Left forelimb (tissue), 1 donor: ENCODE results near the gene ABCB9.
"Not testable (repeated sequence)": the region's sequence is repeated elsewhere in the genome, so short reads cannot be mapped to it uniquely, and the experiment has no call there.

Experiments
- DNase-seq: peaks from one replicate; pipeline ENCODE4 v3.0.0-alpha.2; 2018; ENCODE audit warnings: low spot score

The ABCB9 gene

DNA sequence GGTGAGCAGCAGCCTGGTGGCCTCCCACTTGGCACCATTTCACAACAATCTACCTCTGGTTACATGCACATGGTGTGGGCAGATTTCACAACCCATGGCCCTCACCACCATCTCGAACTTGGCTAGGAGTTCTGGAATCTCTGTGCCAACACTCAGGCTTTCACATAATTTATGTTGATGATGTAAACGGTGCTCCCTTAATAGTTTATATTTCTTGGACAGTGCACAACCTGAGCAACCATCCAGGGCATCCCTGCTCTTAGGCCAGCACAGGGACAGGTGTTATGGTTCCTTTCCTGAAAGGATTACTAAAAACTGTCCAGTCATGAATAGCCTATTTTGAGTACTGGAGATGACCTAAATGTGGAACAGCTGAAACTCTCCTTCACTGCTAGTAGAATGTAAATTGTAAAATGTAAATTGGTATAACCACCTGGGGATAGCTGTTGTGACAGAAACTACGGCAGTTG lies 28.6 kb downstream of the ABCB9 start:
- no peak for DNase-seq

DNA sequence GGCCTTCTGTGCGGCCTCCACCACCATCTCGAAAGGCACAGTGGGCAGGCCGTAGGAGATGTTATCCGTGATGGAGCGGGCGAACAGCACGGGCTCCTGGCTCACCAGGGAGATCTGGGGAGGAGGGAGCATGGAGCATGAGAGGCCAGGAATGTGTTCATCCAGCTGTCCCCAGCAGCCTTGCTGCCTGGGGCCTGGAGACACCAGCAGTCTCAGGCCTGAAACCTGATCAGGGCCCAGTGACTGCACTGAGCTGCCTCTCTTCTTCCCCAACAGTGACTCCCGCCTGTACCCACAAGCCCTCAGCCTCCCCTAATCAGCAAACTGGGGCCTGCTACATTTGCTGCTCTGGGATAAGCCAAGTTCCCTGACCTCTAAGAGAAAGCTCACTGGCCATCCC lies 30.9 kb downstream of the ABCB9 start:
- no peak for DNase-seq

DNA sequence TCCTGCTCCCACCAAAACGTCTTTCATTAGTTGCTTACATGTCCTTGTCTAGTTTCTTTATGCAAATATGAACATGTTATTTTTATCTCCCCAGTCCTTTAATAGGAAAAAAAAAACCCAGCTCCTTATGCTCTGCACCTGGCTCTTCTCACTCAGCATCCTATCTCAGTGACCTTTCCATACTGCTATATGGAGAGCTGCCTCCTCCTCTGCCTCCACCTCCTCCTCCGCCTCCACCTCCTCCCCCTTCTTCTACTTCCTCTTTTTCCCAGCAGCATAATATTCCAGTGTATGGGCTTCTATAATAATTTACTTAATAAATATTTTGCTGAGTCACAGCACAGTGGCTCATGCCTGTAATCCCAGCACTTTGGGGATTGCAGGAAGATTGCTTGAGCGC lies 31.5 kb downstream of the ABCB9 start:
- DNase-seq: no peak

DNA sequence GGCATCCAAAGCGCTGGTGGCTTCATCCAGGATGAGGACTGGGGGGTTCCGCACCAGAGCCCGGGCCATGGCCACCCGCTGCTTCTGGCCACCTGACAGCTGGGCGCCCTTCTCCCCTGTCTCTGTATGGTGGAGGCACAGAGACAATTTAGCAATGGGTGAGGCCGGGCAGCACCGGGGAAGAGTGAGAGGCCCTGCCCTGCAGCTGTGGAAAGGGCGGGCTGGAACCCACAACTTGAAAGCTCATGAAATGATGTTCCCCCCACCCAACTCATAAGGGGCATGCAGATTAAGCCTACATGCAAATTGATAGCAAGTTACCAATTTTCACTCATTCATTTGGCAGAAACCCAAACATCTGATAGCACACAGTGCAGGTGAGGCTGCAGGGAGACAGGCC lies 34.1 kb downstream of the ABCB9 start:
- no peak for DNase-seq

DNA sequence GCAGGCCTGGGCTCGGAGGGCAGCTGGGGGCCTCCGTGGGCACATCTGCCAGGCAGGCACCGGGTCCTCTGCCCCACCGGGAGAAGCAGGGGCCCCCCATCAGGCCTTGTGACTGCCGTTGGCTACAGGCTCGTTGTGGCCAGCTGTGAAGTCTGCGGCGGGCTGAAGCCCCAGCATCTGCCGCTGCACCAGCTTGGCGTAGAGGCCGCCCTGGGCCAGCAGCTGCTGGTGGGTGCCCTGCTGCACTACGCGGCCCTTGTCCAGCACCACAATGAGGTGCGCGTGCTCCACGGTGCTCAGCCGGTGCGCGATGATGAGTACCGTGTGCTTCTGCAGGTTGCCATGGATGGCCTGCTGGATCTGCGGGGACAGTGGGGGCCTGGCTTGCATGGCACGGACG lies 36.5 kb downstream of the ABCB9 start:
- DNase-seq: no peak

DNA sequence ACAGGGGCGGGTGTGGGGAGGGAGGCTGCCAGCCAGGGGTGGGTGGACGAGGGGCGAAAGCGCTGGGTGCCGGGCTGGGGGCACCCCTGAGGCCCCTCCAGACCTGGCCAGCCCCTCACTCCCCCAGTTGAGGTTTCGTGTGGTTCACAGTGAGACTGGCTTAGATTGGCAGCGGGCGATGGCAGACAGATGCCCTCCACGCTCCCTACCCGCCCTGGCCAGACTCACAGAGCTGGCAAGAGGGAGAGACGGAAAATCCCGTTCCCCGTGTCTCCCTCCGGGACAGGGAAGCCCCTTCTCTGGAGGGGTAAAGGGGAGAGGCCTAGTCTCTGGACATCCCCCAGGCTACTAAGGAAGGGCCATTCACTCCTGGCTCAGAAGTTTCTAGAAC lies 37.1 kb downstream of the ABCB9 start:
- no peak for DNase-seq

DNA sequence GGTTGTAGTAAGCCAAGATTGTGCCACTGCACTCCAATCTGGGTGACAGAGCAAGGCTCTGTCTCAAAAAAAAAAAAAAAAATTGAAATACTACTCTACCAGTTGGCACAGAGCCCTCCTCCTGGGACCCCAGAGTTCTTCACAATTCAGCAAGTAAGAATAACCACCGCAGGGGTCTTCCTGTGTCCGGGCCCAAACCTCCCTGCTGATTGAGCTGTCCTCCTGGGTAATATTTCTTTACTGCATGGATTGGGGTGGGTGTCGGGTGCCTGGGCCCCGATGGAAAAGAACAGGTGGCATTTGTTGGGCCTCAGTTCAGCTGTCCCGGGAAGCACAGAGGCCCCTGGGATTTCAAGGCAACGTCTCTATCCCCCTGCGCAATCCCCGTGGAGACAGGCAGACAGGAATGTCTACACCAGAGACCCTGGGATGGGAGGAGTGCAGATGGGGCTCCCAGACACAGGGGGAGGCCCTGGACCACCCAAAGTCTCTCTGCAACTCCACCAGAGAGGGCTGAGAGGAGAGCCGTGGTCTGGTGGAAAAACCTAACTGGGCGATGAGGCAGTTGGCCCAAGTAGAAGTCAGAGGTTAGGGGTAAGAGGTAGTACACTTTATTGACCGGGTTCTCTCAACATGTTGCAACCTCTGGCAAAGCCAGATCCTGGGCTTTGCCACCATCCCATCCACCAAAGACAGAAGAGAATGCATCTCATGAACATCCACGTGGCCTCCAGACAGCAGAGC lies 37.7 kb downstream of the ABCB9 start:
- no peak for DNase-seq

DNA sequence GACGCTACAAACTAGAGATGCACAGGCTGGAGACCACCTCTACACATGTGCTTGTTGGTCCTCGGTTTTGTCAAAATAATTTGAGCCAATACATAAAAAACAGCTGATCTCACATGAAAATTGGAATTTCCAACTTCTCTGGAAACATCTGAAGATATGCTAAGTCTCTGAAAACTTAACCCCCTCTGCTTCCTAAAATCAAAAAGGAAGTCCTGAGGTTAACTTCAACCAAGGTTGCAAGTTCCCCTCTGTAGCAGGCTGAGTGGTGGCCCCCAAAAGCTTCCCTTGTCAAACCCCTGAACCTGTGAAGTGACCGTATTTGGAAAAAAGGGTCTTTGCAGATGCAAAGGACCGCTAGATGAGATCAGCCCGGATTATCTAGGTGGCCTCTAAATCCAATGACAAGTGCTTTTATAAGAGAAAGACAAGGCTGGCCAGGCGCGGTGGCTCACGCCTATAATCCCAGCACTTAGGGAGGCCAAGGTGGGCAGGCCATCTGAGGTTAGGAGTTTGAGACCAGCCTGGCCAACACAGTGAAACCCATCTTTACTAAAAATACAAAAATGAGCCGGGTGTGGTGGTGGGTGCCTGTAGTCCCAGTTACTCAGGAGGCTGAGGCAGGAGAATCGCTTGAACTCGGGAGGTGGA lies 38.4 kb downstream of the ABCB9 start:
- DNase-seq: no peak

DNA sequence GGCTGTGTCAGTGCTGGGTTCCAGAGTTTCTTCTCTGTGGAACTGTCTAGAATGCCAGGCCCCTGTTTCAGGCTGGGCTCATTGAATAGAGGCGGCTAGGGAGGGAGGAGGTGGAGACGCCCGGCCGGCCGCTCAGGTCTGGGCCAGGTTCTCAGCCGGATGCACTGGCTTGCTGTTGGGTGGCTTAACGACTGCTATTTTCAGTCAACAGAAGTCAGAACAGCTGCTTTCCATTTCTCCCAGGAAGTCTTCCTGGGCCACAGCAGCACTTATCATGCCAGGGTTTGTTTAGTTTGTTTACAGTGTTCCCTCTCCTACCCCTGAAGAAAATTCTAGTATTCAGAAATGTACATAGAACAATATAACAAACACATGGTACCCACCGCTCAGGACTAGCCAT lies 44.3 kb downstream of the ABCB9 start:
- DNase-seq: no peak

DNA sequence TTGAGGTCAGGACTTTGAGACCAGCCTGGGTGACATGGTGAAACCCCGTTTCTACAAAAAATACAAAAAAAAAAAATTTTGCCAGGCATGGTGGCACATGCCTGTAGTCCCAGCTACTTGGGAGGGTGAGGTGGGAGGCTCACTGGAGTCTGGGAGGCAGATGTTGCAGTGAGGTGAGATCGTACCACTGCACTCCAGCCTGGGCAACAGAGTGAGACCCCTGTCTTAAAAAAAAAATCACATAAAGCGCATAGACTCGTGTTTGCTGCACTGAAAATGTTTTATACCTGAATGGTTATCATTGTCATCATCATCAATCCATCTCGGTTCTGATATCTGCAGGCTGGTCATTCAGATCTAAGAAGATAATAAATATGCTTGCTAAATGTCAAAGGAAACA lies 45.6 kb downstream of the ABCB9 start:
- DNase-seq: no peak

DNA sequence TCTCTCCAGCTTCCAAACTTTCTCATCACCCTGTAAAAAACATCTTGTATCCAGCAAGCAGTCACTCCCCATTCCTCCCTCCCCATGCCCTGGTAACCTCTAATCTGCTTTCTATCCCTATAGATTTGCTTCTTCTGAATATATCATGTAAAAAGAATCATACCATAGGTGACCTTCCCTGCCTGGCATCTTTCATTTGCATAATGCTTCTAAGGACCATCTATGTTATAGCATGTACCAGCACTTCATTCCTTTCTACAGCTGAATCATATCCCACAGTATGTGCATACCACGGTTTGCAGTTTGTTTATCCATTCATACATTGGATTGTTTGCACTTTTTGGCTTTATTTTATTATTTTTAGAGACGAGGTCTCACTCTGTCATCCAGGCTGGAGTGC lies 47.4 kb downstream of the ABCB9 start:
- DNase-seq: no peak

DNA sequence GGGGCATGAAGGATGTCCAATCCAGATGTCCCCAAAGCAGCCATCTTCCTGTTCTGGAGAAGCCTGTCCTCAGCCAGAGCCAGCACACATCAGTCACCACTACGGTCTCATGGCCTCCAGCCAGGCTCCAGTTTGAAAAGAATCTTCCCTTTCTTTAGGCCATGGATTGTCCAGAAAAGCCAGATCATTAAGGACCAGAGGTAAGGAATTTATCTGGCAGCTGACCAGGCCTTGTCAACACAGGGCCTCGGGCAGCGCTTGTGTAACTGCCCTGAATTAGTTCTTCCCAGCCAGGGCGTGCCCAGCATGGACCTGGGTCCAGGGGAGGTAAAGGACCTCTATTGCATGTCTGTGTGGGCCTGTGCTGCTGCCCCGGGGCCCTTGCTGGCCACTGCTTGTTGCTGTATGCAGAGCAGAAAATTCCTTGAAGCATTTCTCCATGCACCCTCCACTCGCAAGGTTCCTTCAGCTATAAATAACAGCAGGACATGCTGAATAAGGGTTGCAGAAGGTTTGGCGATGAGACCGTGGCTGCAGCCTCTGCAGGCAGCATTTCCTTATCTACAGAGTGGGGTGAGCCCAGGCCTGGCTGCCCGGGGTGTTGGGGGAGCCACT lies 48.6 kb downstream of the ABCB9 start:
- no peak for DNase-seq

DNA sequence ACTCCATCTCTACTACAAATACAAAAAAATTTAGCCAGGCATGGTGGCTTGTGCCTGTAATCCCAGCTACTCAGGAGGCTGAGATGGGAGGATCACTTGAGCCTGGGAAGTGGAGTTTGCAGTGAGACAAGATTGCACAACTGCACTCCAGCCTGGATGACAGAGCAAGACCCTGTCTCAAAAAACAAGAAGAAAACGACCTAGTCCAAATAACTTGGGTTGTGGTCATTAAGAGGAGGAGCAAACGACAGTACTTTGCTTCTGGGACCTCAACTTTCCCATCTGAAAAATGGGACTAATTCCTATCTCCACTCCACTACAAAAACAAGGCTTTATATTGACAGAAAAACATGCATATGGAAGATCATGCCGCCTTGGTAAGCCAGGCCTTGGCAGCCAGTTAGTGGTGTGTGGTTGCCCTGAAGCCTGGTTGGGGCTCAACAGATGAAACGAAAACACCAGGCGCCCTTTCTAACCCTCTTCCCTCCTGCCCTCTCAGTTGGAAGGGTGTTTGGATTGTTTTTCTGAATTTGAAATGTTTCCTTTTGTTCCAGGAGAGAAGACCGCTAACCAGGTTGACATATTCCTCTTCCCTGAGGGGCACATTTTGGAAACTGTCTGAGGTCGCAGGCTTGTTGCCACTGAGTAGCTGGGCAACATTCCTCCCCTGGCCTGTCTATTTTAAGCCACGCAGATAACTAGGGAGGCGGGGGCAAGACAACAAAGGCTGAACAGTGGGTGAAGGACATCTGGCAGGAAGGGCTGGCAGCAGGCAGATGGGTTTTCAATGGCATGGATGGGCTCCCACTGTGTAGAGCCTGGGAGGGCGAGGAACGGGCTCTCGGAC lies 56.6 kb downstream of the ABCB9 start:
- DNase-seq: no peak

DNA sequence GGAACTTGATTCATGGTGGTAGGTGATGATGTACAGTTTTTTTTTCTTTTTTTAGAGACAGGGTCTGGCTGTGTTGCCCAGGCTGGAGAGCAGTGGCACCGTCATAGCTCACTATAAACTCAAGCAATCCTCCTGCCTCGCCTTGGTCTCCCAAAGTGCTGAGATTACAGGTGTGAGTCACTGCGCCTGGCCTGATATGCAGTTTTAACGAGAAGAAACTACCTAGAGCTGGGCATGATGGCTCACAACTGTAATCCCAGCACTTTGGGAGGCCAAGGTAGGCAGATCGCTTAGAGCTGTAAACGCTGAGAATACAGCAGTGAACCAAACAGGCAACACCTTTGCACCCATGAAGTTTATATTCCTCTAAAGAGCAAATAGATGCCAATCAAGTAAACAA lies 57.3 kb downstream of the ABCB9 start:
- DNase-seq: no peak

DNA sequence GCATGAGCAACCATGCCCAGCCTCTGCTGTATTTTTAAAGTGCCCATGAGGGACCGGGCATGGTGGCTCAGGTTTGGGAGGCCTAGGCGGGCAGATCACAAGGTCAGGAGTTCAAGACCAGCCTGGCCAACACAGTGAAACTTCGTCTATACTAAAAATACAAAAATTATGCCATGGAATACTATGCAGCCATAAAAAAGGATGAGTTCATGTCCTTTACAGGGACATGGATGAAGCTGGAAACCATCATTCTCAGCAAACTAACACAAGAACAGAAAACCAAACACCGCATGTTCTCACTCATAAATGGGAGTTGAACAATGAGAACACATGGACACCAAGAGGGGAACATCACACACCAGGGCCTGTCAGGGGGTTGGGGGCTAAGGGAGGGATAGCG lies 61.0 kb downstream of the ABCB9 start:
- DNase-seq: not testable (repeated sequence)

DNA sequence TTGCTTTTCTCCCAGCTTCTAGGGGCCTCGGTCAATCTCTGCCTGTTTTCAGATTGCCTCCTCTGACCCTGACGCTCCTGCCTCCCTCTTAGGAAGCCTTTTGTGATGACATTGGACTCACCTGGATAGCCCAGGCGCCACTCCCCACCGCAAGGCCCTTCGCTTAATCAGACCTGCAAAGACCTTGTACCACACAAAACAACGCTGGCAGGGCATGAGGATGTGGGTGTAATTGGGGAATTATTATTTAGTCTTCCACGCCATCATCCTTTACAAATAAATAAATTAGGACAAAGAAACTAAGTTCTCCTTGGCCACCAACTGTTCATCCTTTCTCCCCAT lies 62.6 kb downstream of the ABCB9 start:
- DNase-seq: no peak

DNA sequence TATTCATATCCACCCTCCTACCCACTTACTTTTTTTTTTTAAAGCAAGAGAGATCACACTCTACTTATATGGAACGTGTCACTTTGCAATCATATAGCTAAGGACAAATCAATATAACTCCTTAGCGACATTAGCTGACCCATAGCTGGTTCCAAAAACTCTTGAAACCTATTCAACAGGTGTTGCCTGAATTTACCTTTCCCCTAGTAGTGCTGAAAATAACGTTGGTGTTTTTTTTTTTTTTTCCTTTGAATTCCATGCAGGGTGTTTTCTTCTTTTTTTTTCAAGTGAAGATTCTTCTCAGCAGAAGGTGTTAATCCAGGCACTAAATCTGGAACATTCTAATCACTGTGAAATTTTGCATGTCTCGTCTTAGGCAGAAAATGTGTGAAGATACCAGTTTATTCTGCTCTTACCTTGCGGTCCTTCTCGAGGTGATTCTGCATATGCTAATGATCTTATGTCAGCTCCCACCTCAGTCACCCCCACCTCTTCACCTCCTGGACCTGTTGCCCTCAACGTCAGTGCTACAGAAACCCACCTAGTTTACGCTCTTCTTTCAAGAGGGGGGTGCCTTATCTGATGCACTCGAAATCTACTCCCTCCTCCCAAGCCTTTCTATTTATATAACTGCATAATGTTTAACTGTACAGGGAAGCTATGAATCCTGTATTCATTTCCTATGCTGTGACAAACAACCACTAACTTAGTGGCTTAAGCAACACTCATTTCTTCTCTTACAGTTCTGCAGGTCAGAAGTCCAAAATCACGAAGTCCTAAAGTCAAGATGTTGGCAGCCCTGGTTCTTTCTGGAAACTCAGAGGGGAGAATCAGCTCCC lies 63.2 kb downstream of the ABCB9 start:
- DNase-seq: no peak

DNA sequence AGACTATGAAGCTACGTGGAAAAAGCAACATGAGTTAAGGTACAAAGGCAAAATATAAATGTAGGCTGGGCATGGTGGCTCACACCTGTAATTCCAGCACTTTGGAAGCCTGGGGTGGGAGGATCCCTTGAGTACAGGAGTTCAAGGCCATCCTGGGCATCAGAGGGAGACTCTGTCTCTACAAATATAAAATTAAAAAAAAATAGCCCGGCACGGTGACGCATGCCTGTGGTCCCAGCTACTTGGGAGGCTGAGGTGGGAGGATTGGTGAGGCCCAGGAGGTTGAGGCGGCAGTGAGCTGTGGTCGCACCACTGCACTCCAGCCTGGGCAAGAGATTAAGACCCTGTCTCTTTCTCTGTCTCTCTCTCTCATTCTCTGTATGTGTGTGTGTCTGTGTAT lies 66.4 kb downstream of the ABCB9 start:
- DNase-seq: no peak

DNA sequence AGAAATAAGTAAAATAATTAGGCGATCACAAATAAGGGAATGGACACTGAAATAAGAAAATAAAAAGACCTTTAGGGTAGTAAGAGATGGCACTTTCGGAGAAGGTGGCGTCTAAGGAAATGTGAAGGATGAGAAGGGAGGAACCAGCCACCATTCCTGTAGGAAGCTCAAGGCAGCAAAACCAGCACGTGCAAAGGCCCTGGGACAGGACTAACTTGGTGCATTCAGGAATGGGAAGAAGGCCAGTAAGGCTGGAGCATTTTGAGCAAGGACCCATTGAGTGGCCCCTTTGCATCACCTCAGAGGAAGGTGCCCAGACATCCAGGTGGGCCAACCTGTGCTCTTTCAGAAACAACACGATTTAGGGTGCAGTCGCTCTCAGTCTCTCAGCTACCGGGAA lies 69.6 kb downstream of the ABCB9 start:
- DNase-seq: no peak

DNA sequence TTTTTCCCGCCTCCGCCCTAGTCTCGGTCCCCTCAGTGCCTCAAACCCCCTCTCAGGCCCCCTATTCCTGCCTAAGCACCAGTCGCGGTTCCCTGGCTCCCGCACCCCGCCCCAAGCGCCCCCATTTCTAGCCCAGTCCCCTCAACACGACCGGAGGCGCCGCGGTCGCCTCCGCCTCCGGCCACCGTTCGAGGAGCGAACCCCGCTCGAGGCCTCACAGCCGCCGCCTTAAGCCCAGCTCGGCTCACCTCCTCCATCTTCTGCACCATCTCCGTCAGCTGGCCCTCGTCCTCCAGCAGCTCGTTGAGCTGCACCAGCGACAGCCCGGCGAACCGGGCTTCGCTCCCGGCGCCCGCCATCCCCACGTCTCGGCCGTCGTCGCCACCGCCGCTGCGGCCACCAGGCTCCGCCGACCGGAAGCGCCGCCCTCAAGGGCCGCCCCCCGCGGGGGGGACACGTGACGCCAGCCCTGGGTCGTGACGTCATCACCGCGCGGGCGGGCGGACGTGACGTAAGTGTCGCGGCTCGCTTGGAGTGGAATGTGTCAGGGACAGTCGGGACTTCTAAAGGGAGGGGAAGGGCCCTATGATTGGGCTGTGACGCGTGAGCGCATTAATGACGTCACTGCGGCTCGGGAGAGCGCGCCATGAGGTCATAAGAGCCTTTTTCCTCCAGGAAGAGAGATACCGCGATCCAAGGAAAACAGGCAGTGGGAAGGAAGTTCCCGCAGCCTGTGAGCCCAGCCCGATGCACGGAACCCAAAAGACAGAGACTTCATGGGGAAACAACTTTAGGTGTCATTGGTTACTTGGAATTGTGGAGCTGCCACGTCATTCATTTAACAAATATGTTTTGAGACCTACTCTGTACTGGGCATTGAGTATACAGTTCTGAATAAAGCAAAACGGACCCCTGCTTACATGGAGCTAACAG lies 70.3 kb downstream of the ABCB9 start, which contains the start of gene VPS37B:
TSS of gene VPS37B (minus strand) at position 421 of the 933 bp plus-strand sequence. CDS start at position 359, 62 bp downstream.
- DNase-seq: peak; percentile 92
